Gastroesophageal sphincter (tissue), 3 donors: Measurements from ENCODE around the gene DSN1.

Experiments used
- CTCF ChIP-seq, 4 experiments: fragments of 200-600 bp in 2 of 4; fragments of 450-650 bp in 2 of 4; sonication (generic) in 1 of 4; IDR thresholded peaks; one replicate each; pipeline ENCODE4 v1.5.1; 2017 to 2019; ENCODE audit warnings: antibody characterized with exemption in 4 of 4, mild to moderate bottlenecking in 2 of 4, moderate library complexity in 2 of 4
- POLR2A ChIP-seq, 2 donors: fragments of 450-650 bp; IDR thresholded peaks; one replicate each; pipeline ENCODE4 v1.6.1; 2017; ENCODE audit warnings: antibody characterized with exemption in 2 of 2, mild to moderate bottlenecking in 2 of 2, moderate library complexity in 1 of 2
- POLR2AphosphoS5 ChIP-seq: sonication (generic); formaldehyde crosslinking; IDR thresholded peaks from one replicate; pipeline ENCODE4 v1.6.1; 2017; ENCODE audit warnings: antibody characterized with exemption

- no peak for TF ChIP-seq CTCF (IDR thresholded peaks at IDR 0.05)
- no peak for TF ChIP-seq POLR2A (IDR thresholded peaks at IDR 0.05)
- no peak for TF ChIP-seq POLR2AphosphoS5
These were observed 3.6 kb upstream of the DSN1 start for GRCh38 chr20:36777167-36777566.
